T-helper 2 cell treated with Interferon-gamma antibody and Interleukin-4, amounts not matched to agents 5 μg/mL and 100 μg/mL, for 36 hours (primary cell): Measurements from ENCODE around the gene BRMS1.

Experiments used
- DNase-seq: peaks from one replicate; pipeline ENCODE4 v3.0.0; 2021; ENCODE audit warnings: low spot score
- H3K27ac Mint-ChIP-seq: one replicate; pipeline ENCODE4 v1.8.0; 2021; ENCODE audit warnings: mild to moderate bottlenecking, mixed read lengths
- H3K27me3 Mint-ChIP-seq: one replicate; pipeline ENCODE4 v1.8.0; 2021; ENCODE audit warnings: low read depth, mixed read lengths
- H3K36me3 Mint-ChIP-seq: one replicate; pipeline ENCODE4 v1.8.0; 2021; ENCODE audit warnings: low read depth, mixed read lengths
- H3K4me1 Mint-ChIP-seq: one replicate; pipeline ENCODE4 v1.8.0; 2021; ENCODE audit warnings: low read depth, mixed read lengths
- H3K4me3 Mint-ChIP-seq: one replicate; pipeline ENCODE4 v1.8.0; 2022; ENCODE audit warnings: mild to moderate bottlenecking, moderate library complexity, mixed read lengths
- H3K9me3 Mint-ChIP-seq: one replicate; pipeline ENCODE4 v1.8.0; 2021; ENCODE audit warnings: mixed read lengths

Gene BRMS1

DNA sequence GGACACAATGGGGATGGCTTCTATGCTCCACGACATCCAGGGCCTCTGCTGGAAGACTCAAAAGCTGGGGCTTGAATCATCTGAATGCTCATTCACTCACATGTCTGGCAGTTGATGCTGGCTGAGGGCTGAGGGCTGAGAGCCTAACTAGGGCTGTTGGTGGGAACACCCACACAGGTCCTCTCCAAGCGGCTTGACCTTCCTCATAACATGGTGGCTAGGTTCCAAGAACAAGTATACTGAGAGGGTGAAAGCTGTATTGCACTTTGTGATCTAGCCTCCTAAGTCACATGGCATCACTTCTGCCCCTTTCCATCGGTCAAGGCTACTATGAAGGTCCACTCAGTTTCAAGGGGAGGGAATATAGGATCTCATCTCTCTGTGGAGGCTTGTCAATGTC is 45.7 kb downstream of the BRMS1 start:
- H3K4me1 Mint-ChIP-seq, result no peaks in the 10 kb centered on the region

DNA sequence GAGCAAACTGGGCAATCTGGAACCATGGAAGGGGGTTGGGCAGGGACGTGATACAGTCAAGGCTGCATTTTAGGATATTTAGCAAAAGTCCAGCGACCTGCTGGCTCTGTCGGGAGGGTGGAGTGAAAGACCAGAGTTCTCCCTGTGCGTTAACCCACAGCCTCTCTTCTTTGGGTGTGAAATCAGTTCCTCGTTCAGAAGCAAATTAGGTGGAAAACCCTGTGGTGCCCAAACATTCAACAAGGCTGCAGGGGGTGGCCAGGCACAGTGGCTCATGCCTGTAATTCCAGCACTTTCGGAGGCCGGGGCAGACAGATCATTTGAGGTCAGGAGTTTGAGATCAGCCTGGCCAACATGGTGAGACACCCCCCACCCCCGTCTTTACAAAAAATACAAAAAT is 47.3 kb downstream of the BRMS1 start:
- H3K4me1 Mint-ChIP-seq, result peaks cover 2% of the 10 kb centered on the region
- H3K27ac Mint-ChIP-seq, result no peak overlapping the region
- DNase-seq, result no peak
- peaks cover under 1% of the 10 kb centered on the region for H3K36me3 Mint-ChIP-seq
- no peak overlapping the region for H3K4me3 Mint-ChIP-seq
- H3K9me3 Mint-ChIP-seq, result no peaks in the 10 kb centered on the region
- peaks cover 17% of the 10 kb centered on the region for H3K27me3 Mint-ChIP-seq

More for the DNA sequence above, 45.7 kb downstream of the BRMS1 start:
- Mint-ChIP-seq H3K9me3 (no peaks in the 10 kb centered on the region), H3K27me3 (peaks cover 4% of the 10 kb centered on the region), H3K27ac (no peak overlapping the region), H3K36me3 (no peaks in the 10 kb centered on the region), H3K4me3 (no peak overlapping the region)
- DNase-seq, result no peak

DNA sequence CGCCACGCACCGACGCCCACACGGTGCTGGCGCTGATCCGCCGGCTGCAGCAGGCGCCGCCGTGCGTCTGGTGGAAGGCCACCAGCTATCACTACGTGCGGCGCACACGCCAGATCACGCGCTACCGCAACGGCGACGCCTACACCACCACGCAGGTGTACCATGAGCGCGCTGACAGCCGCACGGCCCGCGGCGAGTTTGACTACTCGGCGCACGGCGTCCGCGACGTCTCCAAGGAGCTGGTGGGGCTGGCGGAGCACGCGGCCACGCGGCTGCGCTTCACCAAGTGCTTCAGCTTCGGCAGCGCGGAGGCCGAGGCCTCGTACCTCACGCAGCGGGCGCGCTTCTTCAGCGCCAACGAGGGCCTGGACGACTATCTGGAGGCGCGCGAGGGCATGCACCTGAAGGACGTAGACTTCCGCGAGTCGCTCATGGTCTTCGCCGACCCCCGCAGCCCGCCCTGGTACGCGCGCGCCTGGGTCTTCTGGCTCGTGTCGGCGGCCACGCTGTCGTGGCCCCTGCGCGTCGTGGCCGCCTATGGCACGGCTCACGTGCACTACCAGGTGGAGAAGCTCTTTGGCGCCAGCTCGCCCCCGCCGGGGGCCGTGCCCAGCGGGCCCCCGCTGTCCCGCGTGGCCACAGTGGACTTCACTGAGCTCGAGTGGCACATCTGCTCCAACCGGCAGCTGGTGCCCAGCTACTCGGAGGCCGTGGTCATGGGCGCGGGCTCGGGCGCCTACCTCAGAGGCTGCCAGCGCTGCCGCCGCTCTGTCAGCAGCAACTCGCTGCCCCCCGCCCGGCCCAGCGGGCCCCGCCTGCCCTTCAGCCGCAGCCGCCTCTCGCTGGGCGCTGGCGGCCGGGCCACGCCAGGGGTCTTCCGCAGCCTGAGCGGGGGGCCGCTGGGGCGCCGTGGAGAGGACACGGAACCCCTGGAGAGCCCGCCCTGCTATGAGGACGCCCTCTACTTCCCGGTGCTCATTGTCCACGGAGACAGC is 50.0 kb downstream of the BRMS1 start:
- Mint-ChIP-seq H3K27me3 (peaks cover 34% of the 10 kb centered on the region), H3K4me3 (no peak overlapping the region), H3K4me1 (peaks cover 5% of the 10 kb centered on the region), H3K36me3 (peaks cover 1% of the 10 kb centered on the region), H3K9me3 (no peaks in the 10 kb centered on the region), H3K27ac (no peak overlapping the region)
- DNase-seq, result no peak

DNA sequence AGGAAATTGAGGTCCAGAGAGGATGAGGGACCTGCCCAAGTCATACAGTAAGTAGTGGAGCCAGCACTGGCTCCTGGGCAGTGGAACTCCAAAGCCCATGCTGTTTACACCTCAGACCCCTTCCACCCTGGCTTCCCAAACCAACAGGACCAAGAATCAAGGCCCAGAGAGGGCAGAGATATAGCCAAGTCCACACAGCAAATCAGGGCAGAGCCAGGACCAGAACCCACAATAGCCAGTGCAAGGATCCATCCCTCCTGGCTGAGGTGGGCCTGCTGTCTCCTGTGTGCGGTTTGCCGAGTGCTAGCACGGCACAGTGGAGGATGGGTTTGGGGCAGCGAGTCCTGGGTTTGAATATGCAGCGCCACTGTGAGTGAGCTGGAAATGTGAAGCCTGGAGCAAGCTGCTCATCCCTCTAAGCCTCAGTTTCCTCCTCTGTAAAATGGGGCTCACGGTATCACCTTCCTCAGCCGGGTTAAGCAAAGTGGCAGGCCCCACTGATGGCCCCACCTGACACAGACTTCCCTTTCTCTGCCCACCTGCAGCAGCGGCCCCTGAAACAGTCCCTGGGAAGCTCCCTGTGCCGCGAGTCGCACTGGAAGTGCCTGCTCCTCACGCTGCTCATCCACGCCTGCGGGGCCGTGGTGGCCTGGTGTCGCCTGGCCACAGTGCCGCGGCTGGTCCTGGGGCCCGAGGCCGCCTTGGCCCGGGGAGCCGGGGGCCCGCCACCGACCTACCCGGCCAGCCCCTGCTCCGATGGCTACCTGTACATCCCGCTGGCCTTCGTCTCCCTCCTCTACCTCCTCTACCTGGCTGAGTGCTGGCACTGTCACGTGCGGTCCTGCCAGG is 50.9 kb downstream of the BRMS1 start:
- H3K4me3 Mint-ChIP-seq, result no peak overlapping the region
- peaks cover 37% of the 10 kb centered on the region for H3K27me3 Mint-ChIP-seq
- peaks cover 13% of the 10 kb centered on the region for H3K4me1 Mint-ChIP-seq
- H3K27ac Mint-ChIP-seq, result no peak overlapping the region
- peaks cover 2% of the 10 kb centered on the region for H3K36me3 Mint-ChIP-seq
- H3K9me3 Mint-ChIP-seq, result no peaks in the 10 kb centered on the region
- DNase-seq, result no peak

DNA sequence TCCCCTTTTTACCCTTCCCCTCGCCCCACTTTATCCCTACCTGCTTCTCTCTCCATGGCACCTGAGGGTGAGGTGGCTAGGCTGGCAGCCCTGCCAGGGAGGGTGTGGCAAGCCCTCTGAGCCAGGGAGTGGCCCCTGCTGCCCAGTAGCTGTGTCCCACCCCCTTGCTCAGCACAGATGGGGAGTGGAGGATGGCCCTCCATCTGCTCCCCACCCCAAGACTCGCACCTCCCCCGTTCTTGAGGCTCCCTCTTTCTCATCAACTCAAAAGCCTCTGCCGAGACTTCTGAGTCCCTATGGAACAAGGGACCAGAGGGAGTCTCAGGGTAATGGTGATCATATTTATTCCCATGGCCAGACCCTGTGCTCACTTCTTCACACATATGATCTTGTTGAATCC is 51.6 kb downstream of the BRMS1 start:
- no peak overlapping the region for H3K27ac Mint-ChIP-seq
- H3K4me3 Mint-ChIP-seq, result peak overlapping the region; percentile 15
- H3K4me1 Mint-ChIP-seq, result peaks cover 13% of the 10 kb centered on the region
- H3K9me3 Mint-ChIP-seq, result no peaks in the 10 kb centered on the region
- peaks cover 3% of the 10 kb centered on the region for H3K36me3 Mint-ChIP-seq
- DNase-seq, result no peak
- H3K27me3 Mint-ChIP-seq, result peaks cover 37% of the 10 kb centered on the region

DNA sequence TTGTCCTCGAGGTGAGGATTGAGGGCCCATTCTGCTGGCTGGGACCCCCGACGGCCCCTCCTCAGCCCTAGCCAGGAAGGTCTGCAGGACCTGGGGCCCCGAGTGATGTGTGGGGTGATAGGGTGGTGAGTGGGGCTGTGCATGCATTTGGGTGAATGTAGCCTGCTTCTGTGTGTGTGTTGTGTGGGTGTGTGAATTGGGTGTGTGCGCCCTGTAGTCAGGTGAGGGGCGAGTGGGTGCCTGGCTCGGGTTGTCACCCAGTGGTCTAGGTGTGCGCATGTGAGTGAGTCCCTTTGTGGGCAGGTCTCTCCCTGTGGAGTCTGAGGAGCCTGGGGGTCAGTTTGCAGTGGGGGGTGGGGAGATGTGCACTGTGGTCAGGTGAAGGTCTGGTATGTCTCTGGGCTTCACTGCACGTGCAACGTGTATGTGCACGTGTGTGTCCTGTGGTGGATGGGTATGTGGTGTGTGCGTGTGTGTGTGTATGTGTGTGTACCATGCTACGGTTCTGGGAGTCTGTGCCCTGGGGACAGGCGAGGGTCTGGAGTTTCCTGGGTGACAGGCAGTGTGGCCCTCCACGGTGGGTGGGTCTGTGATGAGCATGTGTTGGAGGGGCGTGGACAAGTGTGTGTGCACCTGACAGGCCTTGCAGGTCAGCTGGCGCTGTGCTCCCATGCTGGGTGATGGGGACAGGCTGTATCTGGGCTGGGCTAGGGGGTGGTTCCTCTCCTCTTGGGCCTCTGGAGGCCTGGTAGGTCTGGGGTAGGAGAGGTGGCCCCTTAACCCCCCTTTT is 52.2 kb downstream of the BRMS1 start:
- no peaks in the 10 kb centered on the region for H3K9me3 Mint-ChIP-seq
- peaks cover 3% of the 10 kb centered on the region for H3K36me3 Mint-ChIP-seq
- peaks cover 13% of the 10 kb centered on the region for H3K4me1 Mint-ChIP-seq
- H3K4me3 Mint-ChIP-seq, result peak overlapping the region; percentile 37
- no peak overlapping the region for H3K27ac Mint-ChIP-seq
- no peak for DNase-seq
- peaks cover 37% of the 10 kb centered on the region for H3K27me3 Mint-ChIP-seq

DNA sequence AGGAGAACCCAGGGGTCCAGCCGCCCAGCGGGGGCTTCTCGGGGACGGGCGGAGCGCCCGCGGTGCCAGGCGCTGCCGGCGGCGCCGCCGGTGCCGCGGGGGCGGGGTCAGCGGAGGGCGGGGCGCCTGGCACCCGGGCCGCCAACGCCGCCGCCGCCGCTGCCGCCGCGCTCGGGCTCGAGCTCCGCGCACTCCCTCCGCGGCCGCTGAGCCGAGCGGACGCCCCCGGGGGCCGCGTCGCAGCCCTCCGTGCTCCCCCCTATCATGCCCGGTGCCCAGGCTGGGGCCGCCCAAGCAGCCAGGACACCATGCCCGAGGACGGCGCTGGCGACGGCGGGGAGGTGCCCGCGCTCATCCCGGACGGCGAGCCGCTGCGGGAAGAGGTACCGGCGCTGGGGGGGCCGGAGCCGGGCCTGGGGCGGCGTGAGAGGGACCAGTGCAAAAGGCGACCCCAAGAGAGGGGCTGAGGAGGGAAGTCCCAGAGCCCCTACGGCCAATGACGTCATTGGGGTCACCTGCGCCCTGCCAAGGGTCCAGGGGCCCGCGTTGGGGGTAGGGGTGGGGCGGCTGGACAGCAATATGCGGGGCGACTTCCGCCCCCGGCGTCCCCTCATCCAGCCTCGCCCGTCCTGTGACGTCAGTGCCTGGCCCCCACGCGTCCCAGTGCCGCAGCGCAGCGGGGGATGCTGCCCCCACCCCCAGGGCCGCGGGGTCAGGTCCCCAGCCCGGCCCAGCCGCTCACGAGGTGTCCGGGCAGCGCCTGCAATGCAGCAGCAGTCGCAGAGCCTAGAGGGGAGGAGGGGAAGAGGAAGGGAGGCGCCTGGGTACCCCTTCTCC is 53.0 kb downstream of the BRMS1 start, which contains the start of gene TMEM151A:
TSS of gene TMEM151A (plus strand) at position 189 of the 837 bp plus-strand sequence. CDS start at position 309, 120 bp downstream.
- Mint-ChIP-seq H3K27me3 (peaks cover 37% of the 10 kb centered on the region), H3K4me1 (peaks cover 16% of the 10 kb centered on the region), H3K36me3 (peaks cover 3% of the 10 kb centered on the region), H3K4me3 (peak within 1 kb of the TSS; percentile 87), H3K27ac (no peak within 1 kb of the TSS), H3K9me3 (no peaks in the 10 kb centered on the region)
- no peak for DNase-seq

DNA sequence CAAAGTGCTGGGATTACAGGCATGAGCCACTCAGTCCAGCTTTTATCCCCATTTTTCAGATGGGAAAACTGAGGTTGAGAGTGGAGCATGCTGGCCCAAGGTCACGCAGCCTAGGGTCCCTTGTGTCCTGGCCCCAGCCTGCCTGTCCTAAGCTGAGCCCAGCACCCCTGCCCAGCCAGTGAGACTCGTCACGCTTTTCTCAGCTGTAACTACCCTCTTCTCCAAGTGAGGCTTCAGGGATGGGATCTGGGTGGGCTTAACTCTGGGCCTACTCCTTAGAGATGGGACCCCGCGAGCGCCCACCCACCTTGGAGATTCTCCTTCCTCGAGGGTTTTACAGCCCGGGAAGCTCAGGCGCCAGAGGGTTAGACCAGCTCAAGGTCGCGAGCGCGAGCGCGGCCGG is 53.6 kb downstream of the BRMS1 start:
- no peak overlapping the region for H3K27ac Mint-ChIP-seq
- H3K27me3 Mint-ChIP-seq, result peaks cover 36% of the 10 kb centered on the region
- no peaks in the 10 kb centered on the region for H3K9me3 Mint-ChIP-seq
- no peak for DNase-seq
- H3K4me1 Mint-ChIP-seq, result peaks cover 16% of the 10 kb centered on the region
- H3K36me3 Mint-ChIP-seq, result peaks cover 3% of the 10 kb centered on the region
- no peak overlapping the region for H3K4me3 Mint-ChIP-seq

DNA sequence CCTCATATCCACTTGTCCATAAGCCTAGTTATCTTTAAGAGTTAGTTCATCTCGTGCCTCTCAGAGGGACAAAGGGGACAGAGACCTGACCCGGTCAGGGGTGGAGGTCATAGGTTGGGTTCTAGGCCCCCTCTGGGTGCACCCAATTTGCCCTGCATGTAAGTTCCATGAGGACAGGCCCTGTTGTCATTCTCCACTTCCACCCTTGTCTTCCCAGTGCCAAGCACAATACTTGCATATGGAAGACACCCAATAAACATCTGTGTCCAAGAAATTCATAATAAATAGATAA is 54.6 kb downstream of the BRMS1 start:
- DNase-seq, result no peak
- Mint-ChIP-seq H3K27ac (no peak overlapping the region), H3K4me1 (peaks cover 16% of the 10 kb centered on the region), H3K9me3 (no peaks in the 10 kb centered on the region), H3K36me3 (peaks cover 3% of the 10 kb centered on the region), H3K4me3 (peak overlapping the region; percentile 87), H3K27me3 (peaks cover 34% of the 10 kb centered on the region)

DNA sequence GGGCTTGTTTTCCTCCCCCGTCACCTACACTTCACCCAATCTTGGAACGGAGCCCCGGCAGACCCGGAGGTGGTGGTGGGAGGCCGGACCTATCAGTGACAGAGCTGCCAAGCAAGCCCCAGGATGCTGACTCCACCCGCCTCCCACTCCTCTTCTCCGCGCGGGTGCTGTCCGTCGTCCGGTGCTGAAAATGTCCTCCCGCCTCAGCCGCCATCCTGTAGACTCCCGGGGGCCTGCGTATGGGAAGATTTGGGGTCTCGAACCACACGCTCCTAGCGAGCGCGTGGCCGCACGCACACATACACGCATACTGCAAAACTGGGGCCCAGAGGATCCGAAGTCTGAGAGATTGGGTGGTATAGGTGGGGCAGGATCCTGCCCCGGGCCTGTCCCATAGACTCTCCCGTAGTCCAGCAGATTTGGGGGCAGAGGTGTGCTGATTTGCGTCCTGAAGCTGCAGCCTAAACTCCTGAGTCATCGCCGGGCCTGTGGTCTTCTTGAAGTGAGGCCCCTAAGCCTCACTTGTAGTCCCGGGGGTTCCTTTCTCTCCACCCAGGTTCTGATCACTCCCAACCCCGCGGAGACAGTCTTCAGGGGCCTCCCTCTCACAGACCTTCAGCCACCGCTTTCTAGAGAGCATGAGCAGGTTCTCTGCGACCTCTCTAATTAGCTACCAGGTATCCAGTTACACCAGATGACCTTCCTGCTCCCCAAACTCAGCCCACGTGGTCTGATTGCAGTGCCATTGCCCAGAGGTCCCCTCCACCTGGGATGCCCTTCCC is 55.2 kb downstream of the BRMS1 start:
- DNase-seq, result peak; percentile 86
- Mint-ChIP-seq H3K27me3 (peaks cover 34% of the 10 kb centered on the region), H3K9me3 (no peaks in the 10 kb centered on the region), H3K4me1 (peaks cover 16% of the 10 kb centered on the region), H3K27ac (peak overlapping the region; percentile 92), H3K36me3 (peaks cover 3% of the 10 kb centered on the region), H3K4me3 (peak overlapping the region; percentile 87)

DNA sequence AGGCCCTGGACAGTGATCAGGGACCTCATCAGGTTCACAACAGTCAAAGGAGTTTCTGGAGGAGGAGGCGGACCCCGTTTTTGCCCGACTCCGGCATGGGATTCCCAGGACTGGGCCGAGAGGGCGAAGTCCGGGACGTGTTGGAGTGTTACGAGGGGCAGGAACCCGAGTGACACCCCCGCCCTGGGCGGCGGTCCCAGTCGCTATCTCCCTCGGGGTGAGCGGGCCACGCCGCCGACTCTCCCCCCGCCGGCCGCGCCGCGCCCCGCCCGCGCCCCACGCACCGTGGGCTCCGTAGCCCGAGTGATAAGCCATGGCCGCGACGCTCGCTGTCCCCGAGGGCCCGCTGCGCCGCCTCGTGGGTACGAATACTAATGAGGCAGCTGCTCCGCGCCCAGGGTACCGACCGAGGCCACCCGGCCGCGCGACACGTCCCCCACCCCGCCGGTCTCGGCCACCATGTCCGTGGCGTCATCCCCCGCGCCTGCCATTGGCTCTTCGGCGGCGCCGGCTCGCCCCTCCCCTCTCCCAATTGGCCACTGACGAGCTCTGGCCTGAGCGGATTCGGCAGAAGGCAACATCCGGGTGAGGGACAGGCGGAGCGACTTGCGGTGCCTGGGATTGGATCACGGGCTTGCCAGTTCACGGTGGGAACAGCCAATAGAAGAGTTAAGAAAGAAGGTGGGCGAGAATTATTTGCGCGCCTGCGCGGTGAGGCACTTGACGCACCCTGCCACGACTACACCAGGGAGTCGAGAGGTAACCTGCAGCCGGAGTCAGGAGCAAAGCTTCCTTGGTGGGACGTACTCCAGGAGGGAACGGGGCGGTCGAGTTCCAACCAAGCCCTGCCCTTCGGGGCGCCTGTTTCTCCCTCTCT is 56.0 kb downstream of the BRMS1 start, which contains the start of gene YIF1A:
TSS of gene YIF1A (minus strand) at position 473 of the 877 bp plus-strand sequence. CDS start at position 315, 158 bp downstream.
- Mint-ChIP-seq H3K27ac (peak within 1 kb of the TSS; percentile 92), H3K9me3 (no peaks in the 10 kb centered on the region), H3K27me3 (peaks cover 32% of the 10 kb centered on the region), H3K36me3 (peaks cover 3% of the 10 kb centered on the region), H3K4me1 (peaks cover 16% of the 10 kb centered on the region), H3K4me3 (peak within 1 kb of the TSS; percentile 92)
- peak; percentile 99 for DNase-seq
